ENCODE measurements around the gene SPINK8.
"Not testable (repeated sequence)": the region's sequence is repeated elsewhere in the genome, so short reads cannot be mapped to it uniquely, and the experiment has no call there.

The SPINK8 gene

DNA sequence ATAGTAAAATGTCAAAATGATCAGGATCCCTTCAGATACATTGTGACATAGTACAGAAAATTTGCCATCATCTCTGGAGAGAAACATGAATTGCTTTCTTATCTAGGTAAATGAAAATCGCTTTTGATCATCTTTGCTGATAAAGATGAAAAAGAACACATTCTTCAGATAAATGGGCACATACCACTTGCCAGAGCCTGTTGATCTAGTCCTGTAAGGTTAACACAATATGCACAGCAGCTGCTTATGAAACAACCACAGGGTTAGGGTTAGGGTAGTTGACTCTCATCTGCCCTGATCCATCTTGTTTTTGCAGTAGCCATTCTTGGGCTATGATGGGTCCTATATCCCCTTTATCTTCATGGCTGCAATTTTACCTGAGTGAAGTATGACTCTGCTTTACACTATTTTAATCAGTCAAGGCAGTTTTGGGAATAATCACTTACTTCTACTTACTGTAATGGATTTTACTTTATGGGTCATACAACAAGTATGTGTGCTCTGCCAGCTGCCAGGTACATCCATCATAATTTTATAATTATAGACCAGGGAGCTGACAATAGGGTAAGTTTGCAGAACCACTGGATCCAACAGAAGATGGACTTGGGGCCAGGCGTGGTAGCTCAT, 12.6 kb upstream of the SPINK8 start:
- no peak for DNase-seq (ENCODE audit: low read depth, low spot score)
- peaks cover 13% of the 10 kb centered on the region for H3K27me3 ChIP-seq (ENCODE audit: insufficient read depth, insufficient read length)
- TF ChIP-seq ZNF274 (IDR thresholded peaks at IDR 0.05; ENCODE audit: low read depth, low read length) (no peak), SUZ12 (IDR thresholded peaks at IDR 0.05; ENCODE audit: extremely low read depth, insufficient read depth, insufficient read length) (no peak), YY1 (IDR thresholded peaks at IDR 0.05; ENCODE audit: insufficient read depth, insufficient read length) (no peak)
- H3K36me3 ChIP-seq (ENCODE audit: insufficient read depth, insufficient read length, low read length): no peaks in the 10 kb centered on the region
- no peaks in the 10 kb centered on the region for H3K9me3 ChIP-seq (ENCODE audit: insufficient read depth, low read length)
- H3K9ac ChIP-seq (ENCODE audit: insufficient read length, low read depth): no peak overlapping the region
- no peaks in the 10 kb centered on the region for H3K4me1 ChIP-seq (ENCODE audit: insufficient read depth, insufficient read length)
- no peak overlapping the region for H3K4me3 ChIP-seq (ENCODE audit: insufficient read length, low read depth)

DNA sequence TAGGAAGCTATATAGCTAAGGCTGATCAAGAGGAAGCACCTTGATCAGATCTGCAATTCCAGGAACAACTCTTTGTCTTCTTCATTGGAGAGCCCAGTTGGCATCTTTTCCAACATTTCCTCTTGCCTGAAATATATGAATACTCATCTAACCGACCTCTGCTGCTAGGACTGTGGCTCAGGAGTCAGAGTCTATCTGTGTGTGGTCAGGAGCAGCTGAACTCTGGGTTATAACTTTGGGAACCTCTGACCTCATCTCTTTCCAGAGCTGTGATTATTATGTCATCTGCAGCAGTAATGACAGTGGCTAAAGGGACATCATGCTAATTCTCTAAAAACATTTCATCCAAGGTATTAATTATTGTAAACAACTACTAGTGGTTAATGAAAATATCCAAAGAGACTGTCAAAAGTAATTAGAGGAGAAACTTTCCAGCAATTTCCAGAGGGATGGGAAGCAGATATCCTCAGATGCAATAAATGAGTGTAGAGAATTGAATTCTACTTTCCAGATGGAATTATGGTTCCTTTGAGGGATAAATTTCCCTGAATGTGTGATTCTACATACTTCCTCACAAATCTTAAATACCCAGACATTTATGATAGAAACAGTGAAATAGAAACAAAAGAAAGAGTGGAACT, 11.5 kb upstream of the SPINK8 start:
- H3K4me3 ChIP-seq (ENCODE audit: insufficient read length, low read depth): no peak overlapping the region
- DNase-seq (ENCODE audit: low read depth, low spot score): no peak
- H3K4me1 ChIP-seq (ENCODE audit: insufficient read depth, insufficient read length): no peaks in the 10 kb centered on the region
- no peak overlapping the region for H3K9ac ChIP-seq (ENCODE audit: insufficient read length, low read depth)
- peaks cover 11% of the 10 kb centered on the region for H3K27me3 ChIP-seq (ENCODE audit: insufficient read depth, insufficient read length)
- TF ChIP-seq YY1 (IDR thresholded peaks at IDR 0.05; ENCODE audit: insufficient read depth, insufficient read length) (no peak), ZNF274 (IDR thresholded peaks at IDR 0.05; ENCODE audit: low read depth, low read length) (no peak), SUZ12 (IDR thresholded peaks at IDR 0.05; ENCODE audit: extremely low read depth, insufficient read depth, insufficient read length) (no peak)
- no peaks in the 10 kb centered on the region for H3K36me3 ChIP-seq (ENCODE audit: insufficient read depth, insufficient read length, low read length)
- no peaks in the 10 kb centered on the region for H3K9me3 ChIP-seq (ENCODE audit: insufficient read depth, low read length)

DNA sequence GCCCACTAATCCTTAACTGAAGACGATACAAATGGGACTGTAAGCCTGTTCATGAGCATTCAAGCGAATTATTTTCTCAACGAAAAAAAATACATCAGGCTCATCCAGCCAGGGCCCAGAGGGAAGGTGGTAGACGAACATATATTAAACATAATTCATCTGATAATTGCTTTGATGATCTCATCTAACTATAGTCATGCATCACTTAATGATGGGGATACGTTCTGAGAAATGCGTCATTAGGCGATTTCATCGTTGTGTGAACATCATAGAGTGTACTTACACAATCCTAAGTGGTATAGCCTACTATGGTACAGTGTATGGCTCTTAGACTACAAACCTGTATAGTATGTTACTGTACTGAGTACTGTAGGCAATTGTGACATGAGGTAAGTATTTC, 10.0 kb upstream of the SPINK8 start:
- H3K9ac ChIP-seq (ENCODE audit: insufficient read length, low read depth): no peak overlapping the region
- no peak for DNase-seq (ENCODE audit: low read depth, low spot score)
- H3K9me3 ChIP-seq (ENCODE audit: insufficient read depth, low read length): no peaks in the 10 kb centered on the region
- H3K27me3 ChIP-seq (ENCODE audit: insufficient read depth, insufficient read length): peaks cover 11% of the 10 kb centered on the region
- TF ChIP-seq ZNF274 (IDR thresholded peaks at IDR 0.05; ENCODE audit: low read depth, low read length) (no peak), SUZ12 (IDR thresholded peaks at IDR 0.05; ENCODE audit: extremely low read depth, insufficient read depth, insufficient read length) (no peak), YY1 (IDR thresholded peaks at IDR 0.05; ENCODE audit: insufficient read depth, insufficient read length) (no peak)
- no peaks in the 10 kb centered on the region for H3K36me3 ChIP-seq (ENCODE audit: insufficient read depth, insufficient read length, low read length)
- H3K4me1 ChIP-seq (ENCODE audit: insufficient read depth, insufficient read length): no peaks in the 10 kb centered on the region
- H3K4me3 ChIP-seq (ENCODE audit: insufficient read length, low read depth): no peak overlapping the region

- no peaks in the 10 kb centered on the region for H3K27me3 ChIP-seq (ENCODE audit: insufficient read depth, insufficient read length)
- H3K4me3 ChIP-seq (ENCODE audit: insufficient read length, low read depth): no peak overlapping the region
- no peaks in the 10 kb centered on the region for H3K9me3 ChIP-seq (ENCODE audit: insufficient read depth, low read length)
- no peaks in the 10 kb centered on the region for H3K36me3 ChIP-seq (ENCODE audit: insufficient read depth, insufficient read length, low read length)
- H3K9ac ChIP-seq (ENCODE audit: insufficient read length, low read depth): no peak overlapping the region
- DNase-seq (ENCODE audit: low read depth, low spot score): no peak
- TF ChIP-seq SUZ12 (IDR thresholded peaks at IDR 0.05; ENCODE audit: extremely low read depth, insufficient read depth, insufficient read length): no peak
- no peak for TF ChIP-seq ZNF274 (IDR thresholded peaks at IDR 0.05; ENCODE audit: low read depth, low read length)
- no peak for TF ChIP-seq YY1 (IDR thresholded peaks at IDR 0.05; ENCODE audit: insufficient read depth, insufficient read length)
- no peaks in the 10 kb centered on the region for H3K4me1 ChIP-seq (ENCODE audit: insufficient read depth, insufficient read length)
Observed at GRCh38 chr3:48338635-48339034, 5.2 kb upstream of the SPINK8 start.

DNA sequence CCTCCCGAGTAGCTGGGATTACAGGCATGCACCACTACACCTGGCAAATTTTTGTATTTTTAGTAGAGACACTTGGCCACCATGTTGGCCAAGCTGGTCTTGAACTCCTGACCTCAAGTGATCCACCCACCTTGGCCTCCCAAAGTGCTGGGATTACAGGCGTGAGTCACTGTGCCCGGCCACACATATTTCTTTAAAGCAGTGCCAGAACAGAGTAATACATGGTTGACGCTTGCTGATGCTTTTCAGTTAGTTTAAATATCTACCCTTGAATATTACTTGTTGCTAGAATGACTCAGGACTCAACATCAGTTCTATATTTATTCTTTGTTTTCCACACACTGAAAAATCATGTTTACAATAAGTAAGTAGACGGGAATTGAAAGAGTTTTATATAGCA, 4.1 kb upstream of the SPINK8 start:
- not testable (repeated sequence) for H3K4me3 ChIP-seq (ENCODE audit: insufficient read length, low read depth); H3K9ac ChIP-seq (ENCODE audit: insufficient read length, low read depth); DNase-seq (ENCODE audit: low read depth, low spot score); H3K36me3 ChIP-seq (ENCODE audit: insufficient read depth, insufficient read length, low read length); H3K4me1 ChIP-seq (ENCODE audit: insufficient read depth, insufficient read length); H3K9me3 ChIP-seq (ENCODE audit: insufficient read depth, low read length); H3K27me3 ChIP-seq (ENCODE audit: insufficient read depth, insufficient read length)

DNA sequence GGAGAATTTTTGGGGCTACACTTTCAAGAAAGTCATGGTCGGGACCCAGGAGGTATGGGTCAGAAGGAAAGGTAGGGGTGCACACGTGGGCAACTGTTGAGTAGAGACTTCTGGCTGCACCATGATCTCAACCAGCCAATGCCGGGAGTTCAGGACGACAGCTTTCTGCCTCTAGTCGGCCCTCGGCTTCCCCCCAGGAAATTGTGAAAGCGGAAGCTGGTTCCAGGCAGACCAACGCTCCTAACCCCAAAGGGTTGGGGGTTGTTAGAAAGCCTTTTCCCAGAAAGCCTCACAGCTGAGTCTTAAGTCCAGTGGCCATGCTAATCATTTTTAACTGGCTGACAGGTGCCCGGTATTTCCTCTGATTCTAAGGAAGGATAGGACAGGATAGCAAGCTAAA, 1.8 kb upstream of the SPINK8 start:
- H3K9me3 ChIP-seq (ENCODE audit: insufficient read depth, low read length); H3K27me3 ChIP-seq (ENCODE audit: insufficient read depth, insufficient read length); H3K4me1 ChIP-seq (ENCODE audit: insufficient read depth, insufficient read length); H3K9ac ChIP-seq (ENCODE audit: insufficient read length, low read depth); H3K36me3 ChIP-seq (ENCODE audit: insufficient read depth, insufficient read length, low read length); DNase-seq (ENCODE audit: low read depth, low spot score); H3K4me3 ChIP-seq (ENCODE audit: insufficient read length, low read depth): not testable (repeated sequence)

DNA sequence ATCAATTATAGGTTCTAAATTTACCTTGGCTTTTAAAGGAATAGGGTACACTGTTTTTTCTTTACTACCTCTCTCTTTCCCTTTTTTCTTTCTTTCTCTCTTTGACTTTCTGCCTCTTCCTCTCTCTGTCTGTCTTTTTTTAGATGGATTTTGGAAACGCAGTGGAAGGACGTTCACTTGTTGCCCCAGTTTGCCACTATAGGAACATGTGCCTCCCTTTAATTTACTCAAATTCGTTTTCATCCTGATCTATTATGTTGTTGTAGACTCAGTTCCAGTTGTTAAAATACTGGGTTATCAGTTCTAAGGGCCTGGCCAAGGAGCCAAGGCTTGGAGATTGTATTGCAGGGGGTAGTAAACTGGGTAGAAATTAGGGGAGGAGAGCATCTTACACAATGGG, 1.1 kb upstream of the SPINK8 start:
- no peak for DNase-seq (ENCODE audit: low read depth, low spot score)
- Histone ChIP-seq H3K36me3 (ENCODE audit: insufficient read depth, insufficient read length, low read length) (no peaks in the 10 kb centered on the region), H3K4me3 (ENCODE audit: insufficient read length, low read depth) (no peak overlapping the region), H3K9ac (ENCODE audit: insufficient read length, low read depth) (no peak overlapping the region), H3K9me3 (ENCODE audit: insufficient read depth, low read length) (no peaks in the 10 kb centered on the region), H3K4me1 (ENCODE audit: insufficient read depth, insufficient read length) (no peaks in the 10 kb centered on the region), H3K27me3 (ENCODE audit: insufficient read depth, insufficient read length) (no peaks in the 10 kb centered on the region)
- no peak for TF ChIP-seq ZNF274 (IDR thresholded peaks at IDR 0.05; ENCODE audit: low read depth, low read length)
- no peak for TF ChIP-seq YY1 (IDR thresholded peaks at IDR 0.05; ENCODE audit: insufficient read depth, insufficient read length)
- no peak for TF ChIP-seq SUZ12 (IDR thresholded peaks at IDR 0.05; ENCODE audit: extremely low read depth, insufficient read depth, insufficient read length)

DNA sequence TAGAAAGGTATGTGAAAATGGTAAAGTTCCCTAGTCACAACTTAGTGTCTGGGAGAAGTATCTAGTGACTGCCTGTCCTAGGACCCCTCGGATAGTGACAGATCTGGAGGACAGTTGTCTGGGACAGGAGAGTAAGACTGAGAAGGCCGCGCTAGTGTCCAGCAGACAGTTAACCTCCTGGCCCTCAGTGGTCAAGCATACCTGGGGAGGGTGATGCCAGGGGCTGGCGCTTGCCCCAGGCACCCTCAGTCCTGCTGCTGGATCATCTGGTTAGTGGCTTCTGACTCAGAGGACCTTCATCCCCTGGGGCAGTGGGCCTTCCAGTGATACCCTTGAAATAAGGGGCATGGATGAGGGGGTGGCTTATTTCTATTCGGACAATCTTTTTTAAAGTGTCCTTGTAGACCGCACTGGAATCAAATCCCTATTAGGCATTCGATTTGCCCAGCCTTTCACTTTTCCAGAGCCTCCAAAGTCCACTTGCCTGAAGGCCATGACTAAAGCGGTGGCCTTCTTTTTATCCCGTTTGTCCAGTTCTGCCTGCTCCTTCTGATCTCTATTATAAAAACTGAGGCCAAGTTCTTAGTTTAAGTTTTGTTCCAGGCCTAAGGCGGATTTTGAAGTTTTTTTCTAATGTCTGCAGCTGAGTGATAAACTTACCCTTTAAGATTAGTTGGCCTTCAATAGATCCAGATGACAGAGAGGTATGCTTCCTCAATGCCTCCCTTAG, 1.6 kb downstream of the SPINK8 start:
- H3K27me3 ChIP-seq (ENCODE audit: insufficient read depth, insufficient read length); H3K9me3 ChIP-seq (ENCODE audit: insufficient read depth, low read length); H3K9ac ChIP-seq (ENCODE audit: insufficient read length, low read depth); DNase-seq (ENCODE audit: low read depth, low spot score); H3K36me3 ChIP-seq (ENCODE audit: insufficient read depth, insufficient read length, low read length); H3K4me3 ChIP-seq (ENCODE audit: insufficient read length, low read depth); H3K4me1 ChIP-seq (ENCODE audit: insufficient read depth, insufficient read length): not testable (repeated sequence)

Data from NT2/D1 (cell line).